NCI-H1694 (cell line): ENCODE results near the gene PARP8.
"Not testable (repeated sequence)": the region's sequence is repeated elsewhere in the genome, so short reads cannot be mapped to it uniquely, and the experiment has no call there.

ENCODE experiments used
- DNase-seq: peaks from one replicate; lab custom pipeline; 2025; lab: John Stamatoyannopoulos, UW

The PARP8 gene

GRCh38 chr5:50727149-50727496 lies 60.7 kb downstream of the PARP8 start:
- DNase-seq, result no peak

- DNase-seq, result no peak
Observed at GRCh38 chr5:50727845-50728244, 61.4 kb downstream of the PARP8 start.

GRCh38 chr5:50730336-50730735 lies 63.9 kb downstream of the PARP8 start:
- DNase-seq, result no peak

GRCh38 chr5:50730841-50731240 lies 64.4 kb downstream of the PARP8 start:
- no peak for DNase-seq

GRCh38 chr5:50733741-50734140 lies 67.3 kb downstream of the PARP8 start:
- DNase-seq, result no peak

- DNase-seq, result no peak
Observed at GRCh38 chr5:50738864-50739263, 72.4 kb downstream of the PARP8 start.

- no peak for DNase-seq
Observed at GRCh38 chr5:50740832-50741231, 74.4 kb downstream of the PARP8 start.

- DNase-seq, result no peak
Observed at GRCh38 chr5:50744776-50745175, 78.3 kb downstream of the PARP8 start.

- DNase-seq, result no peak
Observed at GRCh38 chr5:50745221-50745910, 78.9 kb downstream of the PARP8 start.

- DNase-seq, result no peak
Observed at GRCh38 chr5:50749181-50749580, 82.7 kb downstream of the PARP8 start.

GRCh38 chr5:50749873-50750272 lies 83.4 kb downstream of the PARP8 start:
- DNase-seq, result no peak

- peak; percentile 10 for DNase-seq
Observed at GRCh38 chr5:50751064-50751657, 84.7 kb downstream of the PARP8 start.

- DNase-seq, result no peak
Observed at GRCh38 chr5:50752800-50753199, 86.4 kb downstream of the PARP8 start.

GRCh38 chr5:50759526-50760270 lies 93.3 kb downstream of the PARP8 start:
- DNase-seq, result no peak

- no peak for DNase-seq
Observed at GRCh38 chr5:50763351-50763750, 96.9 kb downstream of the PARP8 start.

- DNase-seq, result no peak
Observed at GRCh38 chr5:50763846-50764245, 97.4 kb downstream of the PARP8 start.

- DNase-seq, result no peak
Observed at GRCh38 chr5:50766042-50766441, 99.6 kb downstream of the PARP8 start.

- no peak for DNase-seq
Observed at GRCh38 chr5:50766462-50766861, 100.0 kb downstream of the PARP8 start.

- no peak for DNase-seq
Observed at GRCh38 chr5:50766967-50767366, 100.5 kb downstream of the PARP8 start.

GRCh38 chr5:50767588-50767987 lies 101.2 kb downstream of the PARP8 start:
- no peak for DNase-seq

GRCh38 chr5:50768634-50769033 lies 102.2 kb downstream of the PARP8 start:
- DNase-seq, result no peak

GRCh38 chr5:50770441-50770840 lies 104.0 kb downstream of the PARP8 start:
- DNase-seq, result no peak

- DNase-seq, result not testable (repeated sequence)
Observed at GRCh38 chr5:50774446-50775175, 108.2 kb downstream of the PARP8 start.
